HG02981 (cell line): ENCODE measurements around the gene MPRIP.

Source experiments
- ATAC-seq: cut with Tn5 transposase; IDR thresholded peaks from one replicate; pipeline ENCODE4 v1.9.1; 2021; ENCODE audit warnings: mild to moderate bottlenecking, moderate library complexity; ENCODE audit not compliant: unreplicated experiment

The MPRIP gene

GRCh38 chr17:17105976-17106375 is 63.7 kb downstream of the MPRIP start:
- ATAC-seq = no peak

GRCh38 chr17:17106756-17107155 is 64.5 kb downstream of the MPRIP start:
- no peak for ATAC-seq

DNA sequence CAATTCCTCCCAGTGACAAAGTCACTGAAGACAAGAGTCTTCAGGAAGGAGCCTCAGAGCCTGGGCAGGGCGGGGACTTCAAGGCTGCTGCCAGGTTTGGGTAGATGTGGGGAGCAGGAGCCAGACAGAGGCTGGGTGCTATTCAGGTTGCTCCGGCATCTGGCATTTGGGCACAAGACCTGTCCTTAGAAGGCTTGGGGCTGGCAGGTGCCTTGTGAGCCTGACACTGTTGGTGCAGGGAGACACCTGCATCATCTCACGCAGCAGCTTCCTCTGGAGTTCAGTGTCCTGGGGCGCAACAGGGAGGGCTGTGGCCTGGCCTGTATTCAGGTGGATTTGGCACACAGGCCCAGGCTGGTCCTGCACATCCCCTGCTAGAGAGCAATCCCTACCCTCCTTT is 65.0 kb downstream of the MPRIP start:
- ATAC-seq = no peak

DNA sequence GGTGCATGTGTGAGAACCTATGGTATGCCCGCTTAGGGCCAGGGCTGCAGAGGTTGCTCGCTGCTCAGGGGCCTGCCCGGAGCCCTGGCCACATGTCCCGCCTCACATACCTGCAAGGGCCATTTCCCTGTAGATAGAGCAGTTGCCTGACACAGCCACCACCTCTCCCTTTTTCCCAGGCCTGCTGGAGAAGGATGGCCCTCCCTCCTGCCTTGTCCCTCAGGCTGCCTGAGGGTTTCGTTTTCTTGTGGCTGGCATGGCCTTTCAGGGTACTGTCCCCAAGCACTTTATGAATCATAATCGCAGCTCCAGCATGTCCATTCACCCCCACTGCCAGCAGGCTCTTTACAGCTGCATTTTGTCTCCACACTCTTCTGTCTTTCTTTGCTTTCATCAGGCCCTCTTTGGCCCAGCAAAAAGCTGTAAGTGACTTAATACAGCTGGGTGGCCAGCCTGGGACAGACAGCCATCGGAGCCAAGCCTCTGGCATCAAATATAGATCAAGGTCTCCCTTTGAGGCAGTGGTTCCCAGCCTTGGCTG is 65.7 kb downstream of the MPRIP start:
- ATAC-seq = no peak

GRCh38 chr17:17108451-17109049 is 66.3 kb downstream of the MPRIP start:
- ATAC-seq = no peak

DNA sequence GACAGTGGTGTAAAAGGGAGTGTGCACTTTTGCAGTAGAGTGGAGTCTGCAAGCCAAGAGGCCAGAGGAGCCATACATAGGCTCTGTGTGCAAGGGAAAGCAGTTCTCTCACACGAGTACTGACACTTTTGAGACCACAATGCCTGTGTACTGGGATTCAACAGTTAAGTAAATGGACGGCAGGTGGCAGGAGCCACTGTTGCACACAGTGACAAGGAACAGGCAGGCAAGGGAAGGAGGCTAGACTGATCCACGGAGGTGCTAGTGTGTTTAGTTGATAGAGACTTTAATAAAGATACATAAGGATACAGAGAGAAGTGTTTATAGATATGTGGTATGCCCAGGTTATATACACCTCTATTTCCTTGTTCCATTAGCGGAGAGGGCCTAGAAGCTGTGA is 67.0 kb downstream of the MPRIP start:
- no peak for ATAC-seq

DNA sequence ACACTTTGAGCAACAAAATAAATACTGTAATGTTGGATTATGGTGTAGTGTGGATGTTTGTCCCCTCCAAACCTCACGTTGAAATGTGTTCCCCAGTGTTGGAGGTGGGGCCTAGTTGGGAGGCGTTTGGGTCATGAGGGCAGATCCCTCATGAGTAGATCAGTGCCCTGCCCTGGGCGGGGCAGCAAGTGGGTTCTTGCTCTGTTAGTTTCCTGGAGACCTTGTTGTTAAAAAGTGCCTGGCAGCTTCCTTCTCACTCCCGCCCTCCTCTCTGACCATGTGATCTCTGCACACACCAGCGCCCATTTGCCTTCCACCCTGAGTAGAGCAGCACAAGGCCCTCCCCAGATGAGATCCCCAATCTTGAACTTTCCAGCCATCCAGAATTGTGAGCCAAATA is 67.7 kb downstream of the MPRIP start:
- no peak for ATAC-seq

DNA sequence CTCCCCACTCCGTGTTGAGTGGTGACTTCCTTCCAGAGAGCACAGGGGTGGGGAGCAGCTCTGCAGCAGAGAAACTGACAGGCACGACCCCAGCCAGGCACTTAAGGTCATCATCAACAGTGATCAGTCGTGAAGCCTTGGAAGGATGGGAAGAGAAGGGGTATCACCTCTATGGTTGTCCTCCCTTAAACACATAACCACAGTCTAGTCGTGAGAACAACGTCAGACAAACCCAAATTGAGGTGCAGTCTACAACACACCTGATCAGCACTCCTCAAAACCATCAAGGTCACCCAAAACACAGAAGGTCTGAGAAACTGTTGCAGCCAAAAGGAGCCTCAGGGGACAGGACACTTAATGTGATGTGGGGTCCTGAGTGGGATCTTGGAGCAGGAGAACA is 68.3 kb downstream of the MPRIP start:
- ATAC-seq = no peak

DNA sequence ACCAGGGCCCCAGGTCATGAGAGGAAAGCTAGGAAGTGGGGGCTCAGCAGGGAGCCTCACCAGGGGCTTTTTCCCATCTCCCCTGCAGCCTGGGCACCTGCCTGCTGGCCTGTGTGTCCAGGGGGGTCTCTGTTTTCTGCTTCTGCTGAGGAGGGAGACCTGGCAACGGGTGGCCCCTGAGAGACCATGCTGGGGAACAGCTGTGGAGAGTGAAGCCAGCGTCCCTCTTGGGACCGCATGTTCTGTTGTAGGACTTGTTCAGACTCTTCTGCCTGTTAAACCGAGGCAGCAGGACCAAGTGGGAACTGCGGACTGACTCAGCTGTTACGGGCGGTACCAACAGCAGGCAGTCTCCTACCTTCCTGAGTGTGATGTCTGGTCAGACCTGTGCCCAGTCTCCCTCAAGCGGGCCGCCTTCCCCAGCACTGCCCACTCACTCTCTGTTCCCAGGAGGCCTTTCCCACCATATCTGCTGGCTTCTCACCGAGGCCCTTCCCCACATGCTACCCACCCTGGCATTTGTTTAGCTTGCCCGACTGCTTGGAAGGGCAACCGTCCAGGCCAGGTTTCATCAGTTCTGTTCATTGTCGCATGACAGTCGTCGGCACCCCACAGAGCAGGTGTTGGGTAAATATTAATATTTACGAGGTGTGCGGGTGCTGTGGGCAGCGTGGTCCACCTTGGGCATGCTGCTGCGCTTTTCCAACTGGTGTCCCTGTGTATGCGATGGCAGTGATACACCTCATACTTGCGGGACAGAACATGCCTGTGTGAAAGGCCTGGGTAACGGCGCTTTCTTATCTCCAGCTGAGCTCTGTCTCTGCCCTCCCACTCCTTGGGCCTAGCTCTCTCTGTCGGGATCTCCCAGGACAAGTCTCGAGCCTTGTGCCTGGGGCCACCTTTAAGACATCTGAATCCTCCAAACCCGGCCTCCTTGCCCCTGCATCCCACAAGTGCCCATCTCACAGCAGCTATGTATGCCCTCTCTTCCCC is 69.4 kb downstream of the MPRIP start:
- no peak for ATAC-seq

DNA sequence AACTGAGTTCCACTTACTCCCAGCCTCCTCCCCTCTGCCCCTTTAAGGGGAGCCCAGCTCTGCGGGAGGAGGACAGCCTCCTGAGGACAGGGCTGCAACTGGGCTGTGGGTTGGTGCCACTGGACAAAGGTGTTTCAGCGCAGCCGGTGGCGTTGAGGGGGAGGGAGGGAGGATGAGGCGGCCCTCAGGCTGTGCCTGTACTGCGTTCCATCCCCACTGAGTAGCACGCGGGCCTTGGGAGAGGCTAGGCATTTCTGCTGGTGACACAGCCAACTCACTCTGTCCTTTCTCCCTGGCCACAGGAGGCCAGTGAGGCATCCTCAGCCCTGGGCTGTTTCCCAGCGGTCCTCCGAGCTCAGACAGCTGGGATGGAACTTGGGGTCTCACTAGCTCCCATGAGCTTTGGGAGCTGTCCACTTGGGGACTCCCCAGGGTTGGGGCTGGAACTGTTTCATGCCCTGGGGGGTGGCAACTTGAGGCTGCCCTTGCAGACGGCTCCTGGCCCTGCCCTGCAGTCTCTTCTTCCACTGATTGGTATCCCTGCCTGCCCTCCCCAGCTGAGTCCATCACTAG is 70.5 kb downstream of the MPRIP start:
- ATAC-seq = no peak

DNA sequence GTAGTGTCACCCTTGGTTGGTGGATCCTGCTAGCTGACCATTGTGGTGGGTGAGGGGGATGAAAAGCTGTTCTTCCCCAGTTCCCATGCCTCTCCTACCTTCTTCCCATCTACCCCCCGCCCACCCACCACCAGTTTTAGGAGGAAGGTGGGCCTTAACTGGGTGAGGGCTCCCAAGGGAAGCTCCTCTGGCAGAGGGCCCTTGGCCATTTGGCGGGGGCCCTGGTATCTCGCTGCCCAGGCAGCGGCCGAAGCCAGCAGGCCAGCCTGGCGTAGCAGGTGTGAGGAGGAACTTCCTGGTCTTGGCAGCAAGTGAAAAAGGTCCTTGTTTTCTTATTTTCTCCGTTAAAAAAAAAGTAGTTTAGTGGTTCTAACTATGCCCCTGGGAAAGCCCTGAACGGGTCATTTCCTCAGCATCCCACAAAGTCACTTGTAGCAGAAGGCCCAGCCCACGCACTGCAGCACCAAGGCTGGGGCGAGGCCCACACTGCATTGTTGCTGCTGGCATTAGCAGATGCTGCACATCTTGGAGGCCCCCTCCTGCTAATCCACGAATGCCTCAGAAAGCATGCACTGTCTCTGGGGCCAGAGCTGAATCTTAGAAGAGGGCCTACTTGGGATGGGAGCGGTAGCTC is 72.5 kb downstream of the MPRIP start:
- ATAC-seq = no peak

DNA sequence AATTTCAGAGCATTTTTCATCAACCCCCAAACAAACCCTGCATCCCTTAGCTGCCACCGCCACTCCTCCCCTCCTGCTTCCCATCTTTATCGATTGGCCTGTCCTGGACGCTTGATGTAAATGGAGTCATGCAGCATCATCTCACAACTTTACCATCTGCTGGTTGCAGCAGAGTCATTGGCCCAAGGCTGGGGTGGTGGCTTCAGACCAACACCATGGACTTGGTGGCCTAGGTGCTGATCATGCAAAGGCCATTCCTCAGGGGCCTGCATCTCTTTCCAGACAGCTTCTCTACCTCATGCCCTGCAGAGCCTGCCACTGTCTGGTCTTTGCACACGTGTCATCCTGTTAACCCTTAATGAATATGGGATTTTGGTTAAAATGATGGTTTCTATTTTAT is 73.4 kb downstream of the MPRIP start:
- no peak for ATAC-seq

- no peak for ATAC-seq
Measured at GRCh38 chr17:17116406-17116805, 74.1 kb downstream of the MPRIP start.

DNA sequence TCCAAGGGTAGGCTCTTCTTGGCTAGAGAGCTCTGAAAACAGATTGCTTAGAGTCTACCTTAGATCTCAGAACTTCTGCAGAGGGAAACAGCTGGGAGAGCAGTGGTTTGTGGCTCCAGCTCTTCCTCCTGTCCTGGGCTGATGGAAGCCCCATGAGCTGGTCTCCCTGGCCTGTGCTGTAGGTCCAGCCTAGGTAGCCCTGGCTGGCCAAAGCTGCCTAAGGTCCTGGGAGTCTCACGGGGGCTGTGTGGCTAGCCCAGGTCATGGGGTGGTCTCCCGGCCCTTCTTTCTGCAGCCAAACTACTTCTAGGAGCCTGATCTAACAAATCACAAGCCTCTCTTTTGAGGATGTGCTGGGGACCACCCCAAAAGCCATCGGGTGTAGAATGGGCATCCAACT is 75.7 kb downstream of the MPRIP start:
- no peak for ATAC-seq

- ATAC-seq = no peak
Measured at GRCh38 chr17:17118399-17118798, 76.1 kb downstream of the MPRIP start.

GRCh38 chr17:17119106-17119505 is 76.8 kb downstream of the MPRIP start:
- no peak for ATAC-seq

GRCh38 chr17:17119533-17119932 is 77.3 kb downstream of the MPRIP start:
- ATAC-seq = no peak

GRCh38 chr17:17120294-17120693 is 78.0 kb downstream of the MPRIP start:
- ATAC-seq = no peak

DNA sequence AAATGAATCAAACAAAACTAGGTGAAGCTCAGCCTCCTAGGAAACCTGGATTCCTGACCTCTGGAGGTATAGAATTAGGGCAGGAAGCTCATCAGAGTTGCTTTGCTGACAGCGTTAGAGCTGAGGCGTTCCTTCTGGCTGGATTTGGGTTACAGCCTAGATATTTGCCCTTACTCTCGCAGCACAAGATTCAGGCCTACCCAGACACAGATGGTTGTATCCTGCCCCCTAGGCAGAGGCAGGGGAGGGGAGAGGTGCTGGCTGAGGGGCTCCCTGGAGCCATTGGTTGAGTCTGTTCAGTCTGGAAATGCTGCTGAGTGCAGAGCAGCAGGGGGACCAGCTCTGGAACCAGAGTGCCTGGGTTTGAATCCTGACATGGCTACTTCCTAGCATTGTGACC is 78.4 kb downstream of the MPRIP start:
- no peak for ATAC-seq

DNA sequence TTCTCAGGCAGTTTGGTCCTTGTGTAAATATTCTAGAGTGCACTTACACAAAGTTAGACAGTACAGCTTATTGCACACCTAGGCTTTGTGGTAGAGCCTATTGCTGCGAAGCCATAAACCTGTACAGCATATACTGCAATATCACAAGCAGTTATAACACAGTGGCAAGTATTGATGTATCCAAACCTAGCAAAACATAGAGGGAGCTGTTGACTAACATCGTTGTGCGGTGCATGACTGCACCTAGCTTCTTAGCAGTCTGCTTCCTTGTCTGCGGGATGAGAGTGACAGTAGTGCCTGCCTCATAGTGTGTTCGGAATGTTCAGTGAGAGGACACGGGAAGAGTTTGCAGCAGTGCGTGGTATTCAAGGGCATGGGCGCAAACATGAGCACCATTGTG is 78.9 kb downstream of the MPRIP start:
- no peak for ATAC-seq

- ATAC-seq = no peak
Measured at GRCh38 chr17:17122781-17123483, 80.7 kb downstream of the MPRIP start.
